Nephron (organoid): Measurements from ENCODE around the gene ARHGEF11.

Experiments
- H3K27ac Mint-ChIP-seq, 3 experiments: 2 replicates each; pipeline ENCODE4 v1.8.0; 2020; ENCODE audit warnings: mixed read lengths in 3 of 3, mild to moderate bottlenecking in 2 of 3, moderate library complexity in 1 of 3
- H3K27me3 Mint-ChIP-seq: 2 replicates; pipeline ENCODE4 v1.8.0; 2021; ENCODE audit warnings: low read depth, mild to moderate bottlenecking, moderate library complexity, mixed read lengths
- H3K36me3 Mint-ChIP-seq: 2 replicates; pipeline ENCODE4 v1.8.0; 2020; ENCODE audit warnings: low read depth, mixed read lengths
- H3K4me1 Mint-ChIP-seq: 2 replicates; pipeline ENCODE4 v1.8.0; 2020; ENCODE audit warnings: mixed read lengths
- H3K4me3 Mint-ChIP-seq, 3 experiments: 2 replicates each; pipeline ENCODE4 v1.8.0; 2020; ENCODE audit warnings: mild to moderate bottlenecking in 3 of 3, mixed read lengths in 3 of 3, moderate library complexity in 2 of 3
- H3K9me3 Mint-ChIP-seq: 2 replicates; pipeline ENCODE4 v1.8.0; 2020; ENCODE audit warnings: mixed read lengths
- CTCF ChIP-seq, 3 experiments: fragments of 200-600 bp; sonication (generic); IDR thresholded peaks; one replicate each; pipeline ENCODE4 v1.5.0; 2021; ENCODE audit warnings: antibody characterized with exemption in 3 of 3; ENCODE audit not compliant: unreplicated experiment in 3 of 3

ARHGEF11 gene

DNA sequence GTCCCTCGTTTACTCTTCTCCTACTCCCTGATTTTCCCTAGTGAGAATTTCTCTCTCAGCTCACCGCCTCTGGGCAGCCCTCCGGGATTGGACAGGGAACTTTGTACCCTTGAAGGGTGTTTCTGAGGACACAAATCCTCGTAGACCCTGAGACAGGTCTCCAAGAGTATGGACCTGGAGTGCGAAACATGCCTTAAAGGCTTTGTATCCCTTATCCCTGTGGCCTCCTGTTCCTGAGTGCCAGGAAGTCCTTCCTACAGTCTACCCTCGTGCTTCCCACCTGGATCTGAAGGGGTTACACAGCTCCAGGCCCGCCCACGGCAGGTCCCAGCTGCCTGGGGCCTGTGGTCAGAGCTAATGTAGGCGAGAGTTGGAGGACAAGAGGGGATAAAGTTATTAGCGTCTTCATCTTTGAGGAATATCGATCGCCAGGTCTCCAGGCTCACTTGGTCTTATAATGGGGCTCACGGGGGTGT is 159.6 kb downstream of the ARHGEF11 start:
- peaks cover 62% of the 10 kb centered on the region for H3K4me1 Mint-ChIP-seq
- peaks cover 38% of the 10 kb centered on the region for H3K27me3 Mint-ChIP-seq
- no peak for TF ChIP-seq CTCF (IDR thresholded peaks at IDR 0.05; ENCODE audit: unreplicated experiment in 3 of 3)
- peak overlapping the region in 1 of 3 experiments; percentile 3 for H3K4me3 Mint-ChIP-seq
- no peaks in the 10 kb centered on the region for H3K9me3 Mint-ChIP-seq
- H3K27ac Mint-ChIP-seq: peak overlapping the region; percentile 58 to 89 (median 75)
- H3K36me3 Mint-ChIP-seq: no peaks in the 10 kb centered on the region

GRCh38 chr1:156885314-156885713 is 160.2 kb downstream of the ARHGEF11 start:
- no peak overlapping the region for H3K4me3 Mint-ChIP-seq
- TF ChIP-seq CTCF (IDR thresholded peaks at IDR 0.05; ENCODE audit: unreplicated experiment in 3 of 3): no peak
- H3K27ac Mint-ChIP-seq: peak overlapping the region in 2 of 3 experiments; percentile 25 to 68
- peaks cover 37% of the 10 kb centered on the region for H3K27me3 Mint-ChIP-seq
- peaks cover 63% of the 10 kb centered on the region for H3K4me1 Mint-ChIP-seq
- H3K9me3 Mint-ChIP-seq: no peaks in the 10 kb centered on the region
- H3K36me3 Mint-ChIP-seq: no peaks in the 10 kb centered on the region
